MCF 10A (cell line): ENCODE results near the gene CLECL1. TPM values are rescaled to one million over a fixed set of nuclear protein-coding genes. Genes with fewer than 3 reads are reported as not detected.

Experiments
- BruUV-seq: library from RNA; stranded (reverse); fragments of 400-500 nt; replicated peaks from 2 replicates; lab custom pipeline; 2021; lab: Mats Ljungman, UMichigan
- CTCF ChIA-PET: fragments of 300-600 bp; sonication (Branson Sonifier 250); formaldehyde crosslinking; extraction: SDS; loops from one replicate; lab custom pipeline; 2021; ENCODE audit warnings: antibody characterized with exemption, inconsistent platforms; lab: Yijun Ruan, JAX
- POLR2A ChIA-PET: fragments of 300-600, 350-650 bp; sonication (Branson Sonifier 250); formaldehyde crosslinking; extraction: SDS; loops from one replicate; lab custom pipeline; 2020; ENCODE audit warnings: antibody characterized with exemption, inconsistent platforms; lab: Yijun Ruan, JAX
- DNase-seq: peaks from one replicate; pipeline ENCODE4 v3.0.0-alpha.2; 2018; ENCODE audit not compliant: unreplicated experiment
- H3K27ac Mint-ChIP-seq: one replicate; pipeline ENCODE4 v1.8.0; 2022; ENCODE audit warnings: mild to moderate bottlenecking, low read depth, mixed read lengths; ENCODE audit not compliant: unreplicated experiment
- H3K27me3 Mint-ChIP-seq: one replicate; pipeline ENCODE4 v1.8.0; 2022; ENCODE audit warnings: mixed read lengths; ENCODE audit not compliant: insufficient read depth, unreplicated experiment
- H3K36me3 Mint-ChIP-seq: one replicate; pipeline ENCODE4 v1.8.0; 2022; ENCODE audit warnings: mild to moderate bottlenecking, moderate library complexity, mixed read lengths; ENCODE audit not compliant: insufficient read depth, unreplicated experiment
- H3K4me1 Mint-ChIP-seq: one replicate; pipeline ENCODE4 v1.8.0; 2022; ENCODE audit warnings: mixed read lengths; ENCODE audit not compliant: insufficient read depth, unreplicated experiment
- H3K4me3 Mint-ChIP-seq: one replicate; pipeline ENCODE4 v1.8.0; 2022; ENCODE audit warnings: mild to moderate bottlenecking, moderate library complexity, mixed read lengths; ENCODE audit not compliant: unreplicated experiment
- H3K9me3 Mint-ChIP-seq: one replicate; pipeline ENCODE4 v1.8.0; 2022; ENCODE audit warnings: mixed read lengths; ENCODE audit not compliant: unreplicated experiment
- CTCF ChIP-seq: fragments of 200-600 bp; IDR thresholded peaks from one replicate; pipeline ENCODE4 v1.8.0; 2022; ENCODE audit warnings: antibody characterized with exemption, mild to moderate bottlenecking; ENCODE audit not compliant: unreplicated experiment
- intact Hi-C: fragments of 100-400 bp; cut with micrococcal nuclease; formaldehyde crosslinking; loops from 2 replicates; pipeline ENCODE4 v1.14.1; 2022
- total RNA-seq: library from RNA; stranded (reverse); gene quantifications from 2 replicates; pipeline ENCODE4 v1.2.3, GENCODE V29; 2022

Gene CLECL1
- total RNA-seq, 1 experiment from 2014 or later, result not detected

GRCh38 chr12:9724023-9724422, 8.9 kb downstream of the CLECL1 start:
- Mint-ChIP-seq H3K27ac (no peak overlapping the region), H3K36me3 (no peaks in the 10 kb centered on the region), H3K4me3 (no peak overlapping the region), H3K4me1 (peaks cover 20% of the 10 kb centered on the region), H3K9me3 (no peaks in the 10 kb centered on the region), H3K27me3 (no peaks in the 10 kb centered on the region)
- ChIA-PET POLR2A (interaction anchor here (1.0 kb wide), 1 partner anchor 73 kb away, joined by 3 read pairs; no protein-coding TSS in a partner anchor), CTCF (interaction anchor here (0.6 to 2.8 kb wide), 5 partner anchors 15 to 394 kb away, joined by 3 to 17 read pairs (median 3); no protein-coding TSS in a partner anchor)
- intact Hi-C loops, result no loop called here
- BruUV-seq, result no TSS peak
- TF ChIP-seq CTCF, result no peak
- no peak for DNase-seq

GRCh38 chr12:9721394-9722092, 11.4 kb downstream of the CLECL1 start:
- TF ChIP-seq CTCF, result no peak
- no peaks in the 10 kb centered on the region for H3K36me3 Mint-ChIP-seq
- peak overlapping the region; percentile 10 for H3K27ac Mint-ChIP-seq
- CTCF ChIA-PET, result interaction anchor here (0.7 to 2.8 kb wide), 7 partner anchors 10 to 390 kb away, joined by 3 to 17 read pairs (median 4); no protein-coding TSS in a partner anchor
- intact Hi-C loops, result no loop called here
- no peaks in the 10 kb centered on the region for H3K27me3 Mint-ChIP-seq
- no TSS peak for BruUV-seq
- peak; percentile 42 for DNase-seq
- H3K4me1 Mint-ChIP-seq, result peaks cover 15% of the 10 kb centered on the region
- H3K9me3 Mint-ChIP-seq, result no peaks in the 10 kb centered on the region
- H3K4me3 Mint-ChIP-seq, result no peak overlapping the region
- POLR2A ChIA-PET, result interaction anchor here (0.6 to 2.2 kb wide), 5 partner anchors 8 to 903 kb away, joined by 3 to 9 read pairs (median 4); partner anchors contain the start of gene CLEC2B

DNA sequence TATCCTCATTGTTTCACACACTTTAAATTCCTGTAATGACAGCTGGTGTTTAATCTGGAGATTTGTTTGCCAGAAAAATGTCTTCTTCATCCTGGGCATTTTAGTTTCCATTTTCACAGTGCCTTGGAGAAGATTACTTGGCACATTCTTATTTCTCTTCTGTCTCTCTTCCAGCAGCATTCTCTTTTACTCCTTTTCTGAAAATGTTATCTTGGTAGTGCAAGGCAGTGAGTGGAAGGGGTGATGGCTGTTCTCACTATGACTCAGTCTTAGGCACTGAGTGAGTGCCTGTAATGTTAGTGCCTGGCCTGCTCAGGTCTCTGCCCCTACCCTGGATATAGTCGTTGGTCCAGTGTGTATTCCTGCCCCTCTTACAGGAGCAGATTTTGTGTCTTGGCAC, 13.1 kb downstream of the CLECL1 start:
- DNase-seq, result no peak
- Mint-ChIP-seq H3K27ac (no peak overlapping the region), H3K36me3 (no peaks in the 10 kb centered on the region), H3K9me3 (no peaks in the 10 kb centered on the region), H3K27me3 (no peaks in the 10 kb centered on the region), H3K4me3 (no peak overlapping the region), H3K4me1 (peaks cover 9% of the 10 kb centered on the region)
- CTCF ChIA-PET, result interaction anchor here (1.1 to 4.6 kb wide), 2 partner anchors 9 to 11 kb away, joined by 4 to 32 read pairs; no protein-coding TSS in a partner anchor
- no peak for TF ChIP-seq CTCF
- POLR2A ChIA-PET, result no interaction called here
- no TSS peak for BruUV-seq
- intact Hi-C loops, result no loop called here

GRCh38 chr12:9718968-9719367, 13.9 kb downstream of the CLECL1 start:
- ChIA-PET POLR2A (no interaction called here), CTCF (interaction anchor here (1.1 to 4.6 kb wide), 2 partner anchors 8 to 10 kb away, joined by 4 to 32 read pairs; no protein-coding TSS in a partner anchor)
- no peak overlapping the region for H3K4me3 Mint-ChIP-seq
- TF ChIP-seq CTCF, result no peak
- intact Hi-C loops, result no loop called here
- no peak overlapping the region for H3K27ac Mint-ChIP-seq
- BruUV-seq, result no TSS peak
- H3K9me3 Mint-ChIP-seq, result no peaks in the 10 kb centered on the region
- no peaks in the 10 kb centered on the region for H3K36me3 Mint-ChIP-seq
- peaks cover 9% of the 10 kb centered on the region for H3K4me1 Mint-ChIP-seq
- H3K27me3 Mint-ChIP-seq, result no peaks in the 10 kb centered on the region
- DNase-seq, result no peak
